Naive thymus-derived CD4-positive, alpha-beta T cell (primary cell): ENCODE measurements around the gene TTC17. TPM values are rescaled to one million over a fixed set of nuclear protein-coding genes. Genes with fewer than 3 reads are reported as not detected.
A peak's percentile ranks its signal among the peaks of the same experiment; 100 is the strongest.
"Not testable (repeated sequence)": the region's sequence is repeated elsewhere in the genome, so short reads cannot be mapped to it uniquely, and the experiment has no call there.

Experiments
- ATAC-seq: fragments of 150-1000 bp; cut with Tn5 transposase; 2 replicates; pipeline ENCODE4 v1.10.0; 2021; ENCODE audit warnings: mild to moderate bottlenecking, moderate library complexity
- CTCF ChIA-PET: fragments of 350-600 bp; sonication (Branson Sonifier 250); formaldehyde crosslinking; loops from one replicate; lab custom pipeline; 2021; ENCODE audit warnings: antibody characterized with exemption; lab: Charles Lee
- POLR2A ChIA-PET: fragments of 350-600 bp; sonication (Branson Sonifier 250); formaldehyde crosslinking; loops from one replicate; lab custom pipeline; 2021; ENCODE audit warnings: antibody characterized with exemption, inconsistent platforms; lab: Charles Lee
- DNase-seq, 9 donors: peaks; one replicate each; pipeline versions ENCODE4 v3.0.0 to v3.0.0-alpha.2; 2020 to 2022; ENCODE audit warnings: mixed read lengths in 1 of 9
- H3K27ac ChIP-seq: one replicate; pipeline ENCODE4 v1.7.0; 2013; ENCODE audit warnings: mild to moderate bottlenecking, low read depth, low read length, moderate library complexity
- H3K27me3 ChIP-seq, 2 donors: one replicate each; pipeline ENCODE4 v1.7.0; 2013; ENCODE audit warnings: low read length in 2 of 2, mild to moderate bottlenecking in 2 of 2, moderate library complexity in 2 of 2; ENCODE audit not compliant: control insufficient read depth in 2 of 2, insufficient read depth in 2 of 2
- H3K36me3 ChIP-seq, 3 experiments: 1 replicate in 2 of 3; 2 replicates in 1 of 3; pipeline ENCODE4 v1.7.0; 2013; ENCODE audit warnings: low read length in 3 of 3, mild to moderate bottlenecking in 3 of 3, moderate library complexity in 1 of 3; ENCODE audit not compliant: insufficient read depth in 3 of 3, control insufficient read depth in 2 of 3
- H3K4me1 ChIP-seq, 2 donors: one replicate each; pipeline ENCODE4 v1.7.0; 2013; ENCODE audit warnings: low read length in 2 of 2, mild to moderate bottlenecking in 2 of 2, moderate library complexity in 1 of 2; ENCODE audit not compliant: control insufficient read depth in 2 of 2, insufficient read depth in 2 of 2
- H3K4me3 ChIP-seq: 2 replicates; pipeline ENCODE4 v1.7.0; 2013; ENCODE audit warnings: mild to moderate bottlenecking, low read length
- H3K9me3 ChIP-seq, 3 experiments: 1 replicate in 2 of 3; 2 replicates in 1 of 3; pipeline ENCODE4 v1.7.0; 2013; ENCODE audit warnings: low read length in 3 of 3; ENCODE audit not compliant: control insufficient read depth in 2 of 3
- H3K27ac Mint-ChIP-seq, 9 donors: one replicate each; pipeline ENCODE4 v1.8.0; 2020 to 2022; ENCODE audit warnings: mixed read lengths in 9 of 9, mild to moderate bottlenecking in 8 of 9, moderate library complexity in 5 of 9, inconsistent platforms in 2 of 9
- H3K27me3 Mint-ChIP-seq, 5 donors: one replicate each; pipeline ENCODE4 v1.8.0; 2021 to 2022; ENCODE audit warnings: mixed read lengths in 5 of 5, mild to moderate bottlenecking in 1 of 5
- H3K36me3 Mint-ChIP-seq, 5 donors: one replicate each; pipeline ENCODE4 v1.8.0; 2020 to 2022; ENCODE audit warnings: mixed read lengths in 5 of 5, mild to moderate bottlenecking in 3 of 5, inconsistent platforms in 1 of 5
- H3K4me1 Mint-ChIP-seq, 7 donors: one replicate each; pipeline ENCODE4 v1.8.0; 2020 to 2022; ENCODE audit warnings: mixed read lengths in 7 of 7, mild to moderate bottlenecking in 3 of 7, inconsistent platforms in 1 of 7
- H3K4me3 Mint-ChIP-seq, 10 donors: one replicate each; pipeline ENCODE4 v1.8.0; 2020 to 2022; ENCODE audit warnings: mild to moderate bottlenecking in 10 of 10, mixed read lengths in 10 of 10, moderate library complexity in 6 of 10, inconsistent platforms in 2 of 10
- H3K9me3 Mint-ChIP-seq, 11 donors: one replicate each; pipeline ENCODE4 v1.8.0; 2020 to 2022; ENCODE audit warnings: mixed read lengths in 11 of 11, mild to moderate bottlenecking in 4 of 11, inconsistent platforms in 1 of 11, moderate library complexity in 1 of 11
- intact Hi-C, 2 donors: fragments of 100-400 bp; cut with micrococcal nuclease; formaldehyde crosslinking; loops; one replicate each; pipeline ENCODE4 v1.15.1; 2023
- polyA plus RNA-seq, 2 donors: library from polyadenylated mRNA; unstranded; fragments of 300-500 nt; fragmentation: Illumina TruSeq; gene quantifications; one replicate each; pipeline ENCODE4 v1.2.3, GENCODE V29; 2021
- total RNA-seq, 6 experiments: library from RNA in 5 of 6; stranded (reverse) in 5 of 6; gene quantifications; 1 replicate in 5 of 6; 2 replicates in 1 of 6; pipeline ENCODE4 v1.2.3 and lab custom pipeline; 2021 to 2026

Gene TTC17
- total and polyA plus RNA-seq, 7 experiments from 2014 or later, result 45.9 to 132 (median 97.9) TPM

- peak overlapping the region in 2 of 9 donors; percentile 17 to 62 for H3K27ac Mint-ChIP-seq
- H3K4me3 ChIP-seq, H3K4me1 ChIP-seq, H3K9me3 Mint-ChIP-seq, H3K4me3 Mint-ChIP-seq, H3K27me3 ChIP-seq, POLR2A ChIA-PET, DNase-seq, CTCF ChIA-PET, ATAC-seq, H3K27me3 Mint-ChIP-seq, H3K27ac ChIP-seq, H3K9me3 ChIP-seq: not testable (repeated sequence)
- intact Hi-C loops, result loop anchor here in 1 of 2 donors (5.0 kb wide), 1 partner anchor 90 kb away; the partner anchor contains the start of gene API5
- H3K36me3 ChIP-seq, result peaks cover 15 to 89% (median 47%) of the 10 kb centered on the region in 3 experiments
- H3K4me1 Mint-ChIP-seq, result peaks cover 0 to 24% (median 0%) of the 10 kb centered on the region in 7 donors
- H3K36me3 Mint-ChIP-seq, result peaks cover 12 to 76% (median 38%) of the 10 kb centered on the region in 5 donors
These were observed 43.1 kb downstream of the TTC17 start for GRCh38 chr11:43401811-43402210.

- no peaks in the 10 kb centered on the region for H3K4me1 ChIP-seq
- Mint-ChIP-seq H3K27ac (peak overlapping the region in 1 of 9 donors; percentile 43), H3K4me1 (peaks cover 0 to 23% (median 0%) of the 10 kb centered on the region in 7 donors), H3K27me3 (no peaks in the 10 kb centered on the region), H3K36me3 (peaks cover 12 to 67% (median 39%) of the 10 kb centered on the region in 5 donors), H3K9me3 (no peaks in the 10 kb centered on the region), H3K4me3 (no peak overlapping the region)
- ATAC-seq, result no peak
- H3K9me3 ChIP-seq, result no peaks in the 10 kb centered on the region
- no peaks in the 10 kb centered on the region for H3K27me3 ChIP-seq
- ChIA-PET CTCF (no interaction called here), POLR2A (no interaction called here)
- no peak for DNase-seq
- no peak overlapping the region for H3K4me3 ChIP-seq
- H3K27ac ChIP-seq, result no peak overlapping the region
- intact Hi-C loops, result loop anchor here in 1 of 2 donors (5.0 kb wide), 1 partner anchor 91 kb away; the partner anchor contains the start of gene API5
- peaks cover 20 to 83% (median 44%) of the 10 kb centered on the region in 3 experiments for H3K36me3 ChIP-seq
These were observed 44.9 kb downstream of the TTC17 start for GRCh38 chr11:43403357-43404231.

GRCh38 chr11:43404406-43404805, 45.7 kb downstream of the TTC17 start:
- H3K4me3 Mint-ChIP-seq, result no peak overlapping the region
- ChIA-PET CTCF (no interaction called here), POLR2A (no interaction called here)
- Histone ChIP-seq H3K27ac (no peak overlapping the region), H3K9me3 (no peaks in the 10 kb centered on the region), H3K4me3 (no peak overlapping the region), H3K4me1 (no peaks in the 10 kb centered on the region), H3K27me3 (no peaks in the 10 kb centered on the region), H3K36me3 (peaks cover 16 to 78% (median 40%) of the 10 kb centered on the region in 3 experiments)
- DNase-seq (no peak), ATAC-seq (no peak)
- H3K36me3 Mint-ChIP-seq, result peaks cover 12 to 64% (median 36%) of the 10 kb centered on the region in 5 donors
- intact Hi-C loops, result loop anchor here in 1 of 2 donors (5.0 kb wide), 1 partner anchor 92 kb away; the partner anchor contains the start of gene API5
- no peaks in the 10 kb centered on the region for H3K9me3 Mint-ChIP-seq
- peaks cover 0 to 20% (median 0%) of the 10 kb centered on the region in 7 donors for H3K4me1 Mint-ChIP-seq
- H3K27ac Mint-ChIP-seq, result no peak overlapping the region
- no peaks in the 10 kb centered on the region for H3K27me3 Mint-ChIP-seq

- peaks cover 0 to 17% (median 0%) of the 10 kb centered on the region in 7 donors for H3K4me1 Mint-ChIP-seq
- POLR2A ChIA-PET, result no interaction called here
- CTCF ChIA-PET, result no interaction called here
- peaks cover 7 to 61% (median 31%) of the 10 kb centered on the region in 5 donors for H3K36me3 Mint-ChIP-seq
- DNase-seq (no peak), ATAC-seq (no peak)
- H3K27ac Mint-ChIP-seq, result no peak overlapping the region
- Histone ChIP-seq H3K36me3 (peaks cover 16 to 78% (median 37%) of the 10 kb centered on the region in 3 experiments), H3K27me3 (no peaks in the 10 kb centered on the region), H3K27ac (no peak overlapping the region), H3K4me1 (no peaks in the 10 kb centered on the region), H3K9me3 (no peaks in the 10 kb centered on the region), H3K4me3 (no peak overlapping the region)
- no peak overlapping the region for H3K4me3 Mint-ChIP-seq
- intact Hi-C loops, result loop anchor here in 1 of 2 donors (5.0 kb wide), 1 partner anchor 93 kb away; the partner anchor contains the start of gene API5
- H3K9me3 Mint-ChIP-seq, result no peaks in the 10 kb centered on the region
- no peaks in the 10 kb centered on the region for H3K27me3 Mint-ChIP-seq
These were observed 46.2 kb downstream of the TTC17 start for GRCh38 chr11:43404836-43405479.

GRCh38 chr11:43408277-43408676, 49.6 kb downstream of the TTC17 start:
- no peaks in the 10 kb centered on the region for H3K4me1 ChIP-seq
- H3K27me3 Mint-ChIP-seq, result no peaks in the 10 kb centered on the region
- no peak overlapping the region for H3K4me3 Mint-ChIP-seq
- H3K27me3 ChIP-seq, result no peaks in the 10 kb centered on the region
- peaks cover 16 to 67% (median 20%) of the 10 kb centered on the region in 3 experiments for H3K36me3 ChIP-seq
- no peak overlapping the region for H3K27ac Mint-ChIP-seq
- no peaks in the 10 kb centered on the region for H3K9me3 Mint-ChIP-seq
- ChIA-PET POLR2A (no interaction called here), CTCF (no interaction called here)
- ATAC-seq, result no peak
- intact Hi-C loops, result no loop called here
- DNase-seq, result no peak
- H3K9me3 ChIP-seq, result no peaks in the 10 kb centered on the region
- H3K27ac ChIP-seq, result no peak overlapping the region
- peaks cover 18 to 67% (median 35%) of the 10 kb centered on the region in 5 donors for H3K36me3 Mint-ChIP-seq
- no peak overlapping the region for H3K4me3 ChIP-seq
- H3K4me1 Mint-ChIP-seq, result peaks cover 0 to 18% (median 0%) of the 10 kb centered on the region in 7 donors

DNA sequence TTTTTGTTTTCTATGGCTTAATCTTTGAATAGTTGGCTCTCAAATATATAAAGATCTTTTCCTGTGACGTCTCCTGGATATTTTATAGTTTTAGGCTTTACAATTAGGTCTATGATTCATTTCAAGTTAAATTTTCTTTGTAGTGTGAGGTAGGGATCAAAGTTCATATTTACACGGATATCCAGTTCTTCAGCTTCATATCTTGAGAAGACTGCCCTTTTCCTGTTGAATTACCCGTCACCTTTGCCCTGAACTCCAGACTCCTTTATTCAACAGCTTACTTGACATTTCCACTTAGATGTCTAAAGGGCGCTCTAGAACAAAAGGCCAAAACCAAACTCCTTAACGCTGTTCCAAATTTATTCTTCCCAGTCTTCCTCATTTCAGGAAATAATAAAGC, 51.7 kb downstream of the TTC17 start:
- Mint-ChIP-seq H3K9me3 (no peaks in the 10 kb centered on the region), H3K27me3 (no peaks in the 10 kb centered on the region), H3K4me3 (no peak overlapping the region), H3K4me1 (peaks cover 0 to 11% (median 0%) of the 10 kb centered on the region in 7 donors), H3K27ac (no peak overlapping the region), H3K36me3 (peaks cover 23 to 65% (median 36%) of the 10 kb centered on the region in 5 donors)
- Histone ChIP-seq H3K4me1 (no peaks in the 10 kb centered on the region), H3K36me3 (peaks cover 16 to 63% (median 25%) of the 10 kb centered on the region in 3 experiments), H3K9me3 (no peaks in the 10 kb centered on the region), H3K27ac (no peak overlapping the region), H3K4me3 (no peak overlapping the region), H3K27me3 (no peaks in the 10 kb centered on the region)
- intact Hi-C loops, result no loop called here
- ATAC-seq (no peak), DNase-seq (no peak)
- ChIA-PET POLR2A (no interaction called here), CTCF (interaction anchor here (0.5 kb wide), 1 partner anchor 31 kb away, joined by 8 read pairs; no protein-coding TSS in a partner anchor)
